HS-27A (cell line): ENCODE measurements around the gene TM9SF2.
"Not testable (repeated sequence)": the region's sequence is repeated elsewhere in the genome, so short reads cannot be mapped to it uniquely, and the experiment has no call there.

Experiments used
- DNase-seq: peaks from one replicate; pipeline ENCODE4 v3.0.0-alpha.2; 2012; ENCODE audit warnings: low read depth, missing footprints

TM9SF2 gene

DNA sequence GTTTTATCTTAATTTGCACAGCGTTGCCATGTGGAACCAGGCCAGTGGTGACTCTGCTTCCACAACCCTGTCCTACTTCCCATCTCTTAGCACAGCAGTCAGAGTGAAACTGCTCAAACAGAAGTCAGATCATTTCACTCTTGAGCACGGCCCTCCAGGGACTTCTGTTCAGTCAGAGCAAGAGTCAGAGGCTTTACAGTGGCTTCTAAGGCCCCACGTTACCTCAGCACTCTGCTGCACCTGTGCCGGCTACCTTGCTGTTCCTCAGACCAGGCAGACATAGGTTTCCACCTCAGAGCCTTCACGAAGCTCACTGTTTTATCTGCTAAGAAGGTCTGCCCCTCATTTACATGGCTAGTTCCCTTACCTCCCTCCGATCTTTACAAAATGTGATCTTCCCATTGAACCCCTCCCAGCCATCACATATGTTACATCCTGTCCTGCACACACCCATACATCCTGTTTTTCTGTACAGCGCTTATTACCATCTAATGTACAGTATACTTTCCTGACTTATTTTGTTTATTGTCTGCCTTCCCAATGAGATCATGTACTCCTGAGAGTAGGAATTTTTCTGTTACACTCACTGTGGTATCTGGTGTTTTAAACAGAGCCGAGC lies 41.6 kb downstream of the TM9SF2 start:
- DNase-seq: no peak

- DNase-seq: no peak
Observed at GRCh38 chr13:99545361-99545760, 44.1 kb downstream of the TM9SF2 start.

- DNase-seq: no peak
Observed at GRCh38 chr13:99545979-99546378, 44.7 kb downstream of the TM9SF2 start.

DNA sequence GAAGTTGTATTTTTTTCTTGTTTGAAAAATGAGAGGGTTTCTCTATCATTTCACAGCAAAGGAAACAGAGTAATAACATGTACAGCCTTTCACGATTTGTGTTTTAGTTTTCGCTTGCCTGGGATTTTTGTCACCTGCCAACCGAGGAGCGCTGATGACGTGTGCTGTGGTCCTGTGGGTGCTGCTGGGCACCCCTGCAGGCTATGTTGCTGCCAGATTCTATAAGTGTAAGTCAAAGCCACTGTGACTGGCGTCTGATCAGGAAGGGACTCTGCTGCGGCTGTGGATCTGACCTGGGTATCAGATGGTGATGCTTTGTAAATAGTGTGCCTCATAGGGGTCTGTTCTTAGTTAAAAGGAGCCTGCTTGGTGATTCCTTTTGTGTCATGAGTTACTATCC lies 45.6 kb downstream of the TM9SF2 start:
- DNase-seq: no peak

DNA sequence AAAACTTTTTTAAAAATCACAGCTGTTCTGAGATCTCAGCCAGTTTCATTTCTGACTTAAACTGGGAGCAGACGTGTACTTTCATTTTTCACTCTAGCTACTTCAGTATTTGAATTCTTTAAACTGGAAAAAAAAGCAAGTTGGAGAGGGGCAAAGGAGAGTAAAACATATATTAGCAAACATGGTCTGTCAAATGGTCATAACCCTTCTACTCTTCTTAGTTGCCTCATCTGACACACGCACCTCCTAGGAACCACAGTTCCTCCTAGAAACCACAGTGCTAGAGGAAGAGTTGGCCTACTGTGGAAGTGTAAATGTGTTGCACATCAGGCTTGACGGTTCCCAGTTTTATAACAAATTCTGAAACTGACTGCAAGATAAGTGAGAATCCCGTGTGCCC lies 47.2 kb downstream of the TM9SF2 start:
- DNase-seq: no peak

GRCh38 chr13:99553033-99553432 lies 51.8 kb downstream of the TM9SF2 start:
- DNase-seq: no peak

DNA sequence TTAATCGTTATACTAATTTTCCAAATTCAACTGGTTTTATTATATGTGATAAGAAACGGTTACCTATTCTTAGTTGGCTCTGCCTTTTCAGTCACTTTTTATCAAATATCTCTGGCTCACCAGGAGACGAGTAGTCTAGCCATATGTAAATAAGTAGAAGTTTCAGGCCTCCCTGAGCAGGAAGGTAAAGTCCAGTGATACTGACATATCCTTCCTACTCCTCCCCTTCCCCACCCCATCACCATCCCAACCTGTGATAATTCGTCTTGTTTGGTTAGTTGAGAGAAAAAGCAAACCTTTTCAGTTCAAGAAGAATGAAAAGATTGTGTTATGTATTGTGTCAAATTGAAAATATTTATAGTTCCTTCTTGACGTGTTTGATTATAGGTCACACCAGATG lies 53.9 kb downstream of the TM9SF2 start:
- DNase-seq: no peak

DNA sequence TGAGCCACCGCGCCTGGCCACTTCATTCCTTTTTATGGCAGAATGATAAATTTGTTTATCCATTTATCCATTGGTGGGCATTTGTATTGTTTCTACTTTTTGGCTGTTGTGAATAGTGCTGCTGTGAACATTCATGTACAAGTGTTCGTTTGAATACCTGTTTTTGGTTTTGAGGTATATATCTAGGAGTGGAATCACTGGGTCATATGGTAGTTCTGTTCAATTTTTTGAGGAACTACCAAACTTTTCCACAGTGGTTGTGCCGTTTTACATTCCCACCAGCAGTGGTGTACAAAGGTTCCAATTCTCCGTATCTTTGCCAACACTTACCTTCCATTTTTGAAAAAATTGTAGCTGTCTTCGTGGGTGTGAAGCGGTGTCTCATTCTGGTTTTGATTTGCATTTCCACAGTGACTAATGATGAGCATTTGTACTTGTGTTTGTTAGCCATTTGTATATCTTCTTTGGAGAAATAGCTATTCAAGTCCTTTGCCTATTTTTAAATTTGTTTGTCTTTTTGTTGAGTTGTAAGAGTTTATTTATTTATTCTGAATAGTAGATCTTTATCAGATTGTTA lies 55.7 kb downstream of the TM9SF2 start:
- DNase-seq: no peak

DNA sequence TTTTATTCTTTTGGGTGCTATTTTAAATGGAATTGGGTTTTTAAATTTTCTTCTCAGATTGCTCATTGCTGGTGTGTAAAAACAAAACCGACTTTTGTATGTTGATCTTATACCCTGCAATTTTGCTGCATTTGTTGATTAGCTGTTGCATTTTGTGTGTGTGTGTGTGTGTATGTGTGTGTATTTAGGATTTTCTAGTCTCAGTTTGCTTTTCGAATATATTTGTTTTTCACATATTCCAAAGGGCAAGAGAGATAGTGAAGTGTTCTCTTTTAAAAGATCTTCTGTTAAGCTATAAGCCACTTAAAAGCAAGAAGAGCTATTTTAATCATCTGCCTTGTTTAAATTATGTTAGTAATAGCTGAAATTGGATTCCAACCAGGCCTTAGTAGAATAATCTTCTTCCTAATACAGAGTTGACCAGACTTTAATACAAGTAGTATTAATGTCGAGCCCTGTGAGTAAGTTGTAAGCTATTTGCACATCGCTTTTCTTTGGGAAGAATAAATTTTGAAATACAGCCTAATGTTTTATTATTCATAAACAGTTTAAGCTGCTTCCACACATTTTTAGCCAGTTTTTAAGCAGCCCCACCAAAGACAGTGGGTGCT lies 57.4 kb downstream of the TM9SF2 start:
- no peak for DNase-seq

DNA sequence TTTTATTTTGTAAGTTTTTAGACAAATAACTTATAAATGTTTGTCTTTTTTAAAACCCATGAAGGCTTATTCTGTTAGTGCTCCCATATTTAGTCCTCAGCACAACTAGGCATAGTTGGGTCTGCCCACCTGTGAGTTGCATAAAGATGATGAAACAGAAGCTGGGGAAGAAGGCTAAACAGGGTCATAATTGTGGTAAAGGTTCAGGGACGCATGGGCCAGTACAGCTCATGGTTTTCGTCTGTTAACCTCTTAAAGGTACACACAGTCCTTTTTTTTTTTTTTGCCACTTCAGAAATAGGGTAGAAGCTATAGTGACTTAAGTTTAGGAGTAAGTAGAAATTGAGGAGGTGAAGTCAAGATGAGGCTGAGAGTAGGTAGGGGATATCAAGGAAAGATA lies 58.3 kb downstream of the TM9SF2 start:
- no peak for DNase-seq

DNA sequence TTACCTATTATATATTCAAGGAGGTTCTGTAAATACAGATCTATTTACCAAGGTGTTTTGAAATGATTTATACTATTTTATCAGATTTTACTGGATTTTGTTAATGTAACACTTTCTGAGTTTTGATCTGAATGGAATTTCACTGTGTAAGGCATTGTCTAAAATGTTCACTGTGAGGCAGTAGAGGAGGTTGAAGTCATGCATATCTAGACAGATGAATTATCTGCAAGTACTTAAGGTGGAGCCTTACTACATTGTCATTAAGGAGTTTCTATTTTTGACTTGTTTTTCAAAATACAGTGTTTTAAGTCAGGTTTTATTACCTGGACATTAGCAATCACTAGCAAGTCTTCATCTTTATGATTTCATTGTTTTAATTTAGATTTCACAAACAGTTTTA lies 62.1 kb downstream of the TM9SF2 start:
- no peak for DNase-seq

GRCh38 chr13:99564386-99564785 lies 63.1 kb downstream of the TM9SF2 start:
- DNase-seq: no peak

GRCh38 chr13:99565478-99566124 lies 64.3 kb downstream of the TM9SF2 start:
- DNase-seq: no peak

DNA sequence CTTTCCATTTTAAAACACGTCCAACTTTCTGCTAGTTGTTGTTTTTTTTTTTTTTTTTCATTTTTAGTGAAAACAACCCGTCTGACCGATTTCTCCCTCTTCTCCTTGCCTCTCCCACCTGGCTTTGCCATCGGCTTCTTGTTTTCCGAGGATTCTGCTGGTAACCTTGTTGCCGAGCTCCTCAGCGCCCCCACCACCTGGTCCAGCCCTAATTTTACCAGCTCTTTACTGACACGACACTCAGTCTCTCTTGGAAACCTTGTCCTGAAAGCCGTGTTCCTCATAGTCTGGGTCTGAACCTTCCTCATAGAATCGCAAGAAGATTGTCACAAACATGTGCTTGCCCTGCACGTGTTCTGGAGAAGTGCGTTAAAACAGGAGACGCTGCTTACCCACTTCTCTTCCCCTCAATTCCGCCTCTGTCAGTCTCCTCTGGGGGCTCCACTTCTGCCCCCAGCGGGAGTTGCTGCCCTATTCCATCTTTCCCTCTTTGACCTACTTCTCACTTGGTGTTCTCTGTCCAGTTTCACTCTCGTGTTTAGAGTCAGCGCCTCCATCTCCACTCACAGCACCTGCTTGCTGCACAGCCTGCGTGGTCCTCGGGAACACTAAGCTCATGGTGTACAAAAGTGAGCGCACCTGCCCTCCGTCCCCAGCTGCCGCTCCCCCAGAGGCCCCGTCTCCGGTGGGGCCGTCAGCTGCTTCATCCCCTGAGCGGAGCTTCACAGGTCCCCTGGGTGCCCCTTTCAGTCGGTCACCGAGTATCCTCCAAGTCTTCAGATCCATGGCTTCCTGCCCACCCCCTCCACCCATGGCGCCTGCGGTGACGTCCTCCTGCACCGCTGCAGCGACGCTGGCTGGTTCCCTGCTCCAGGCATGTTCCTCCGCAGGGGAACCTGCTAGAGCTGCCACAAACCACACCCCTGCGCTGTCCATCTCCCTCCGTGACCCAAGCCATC lies 65.1 kb downstream of the TM9SF2 start:
- DNase-seq: no peak

DNA sequence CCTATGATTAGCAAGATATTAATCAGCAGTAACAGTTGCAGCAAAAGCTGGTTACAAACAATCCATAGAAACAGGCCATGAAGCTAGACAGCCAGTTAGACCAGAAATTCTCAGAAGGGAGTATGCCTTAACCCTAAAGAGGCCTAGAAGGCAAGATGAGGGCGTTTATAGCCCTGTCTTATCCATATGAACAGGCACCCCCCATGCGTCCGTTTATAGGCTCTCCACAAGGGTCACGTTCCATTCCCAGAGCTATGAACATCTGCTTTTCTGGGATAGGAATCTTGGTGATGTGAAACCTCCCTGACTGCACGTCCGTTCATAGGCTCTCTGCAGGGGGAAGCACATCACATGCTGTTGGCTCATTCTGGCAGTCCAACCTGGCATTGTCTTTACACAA lies 67.6 kb downstream of the TM9SF2 start:
- DNase-seq: not testable (repeated sequence)

GRCh38 chr13:99572131-99572530 lies 70.9 kb downstream of the TM9SF2 start:
- DNase-seq: no peak

DNA sequence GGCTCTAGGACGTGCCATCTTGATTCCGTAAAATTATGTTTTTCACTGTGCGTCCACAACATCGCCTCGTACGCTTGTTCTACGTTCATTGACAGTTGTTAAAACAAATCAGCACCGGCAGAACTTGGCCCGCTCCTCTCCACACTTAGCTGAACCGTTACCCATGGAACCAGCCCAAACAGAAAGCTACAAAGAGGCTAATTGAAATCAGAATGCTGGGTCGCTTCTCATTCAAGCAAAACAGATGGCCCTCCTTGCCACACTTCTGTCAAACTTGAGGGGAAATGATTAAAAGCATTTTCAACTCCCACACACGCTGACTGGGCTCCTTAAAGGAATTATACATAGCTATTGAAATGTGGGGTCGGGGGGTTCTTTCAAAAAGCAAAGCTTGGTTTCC lies 71.6 kb downstream of the TM9SF2 start:
- no peak for DNase-seq

DNA sequence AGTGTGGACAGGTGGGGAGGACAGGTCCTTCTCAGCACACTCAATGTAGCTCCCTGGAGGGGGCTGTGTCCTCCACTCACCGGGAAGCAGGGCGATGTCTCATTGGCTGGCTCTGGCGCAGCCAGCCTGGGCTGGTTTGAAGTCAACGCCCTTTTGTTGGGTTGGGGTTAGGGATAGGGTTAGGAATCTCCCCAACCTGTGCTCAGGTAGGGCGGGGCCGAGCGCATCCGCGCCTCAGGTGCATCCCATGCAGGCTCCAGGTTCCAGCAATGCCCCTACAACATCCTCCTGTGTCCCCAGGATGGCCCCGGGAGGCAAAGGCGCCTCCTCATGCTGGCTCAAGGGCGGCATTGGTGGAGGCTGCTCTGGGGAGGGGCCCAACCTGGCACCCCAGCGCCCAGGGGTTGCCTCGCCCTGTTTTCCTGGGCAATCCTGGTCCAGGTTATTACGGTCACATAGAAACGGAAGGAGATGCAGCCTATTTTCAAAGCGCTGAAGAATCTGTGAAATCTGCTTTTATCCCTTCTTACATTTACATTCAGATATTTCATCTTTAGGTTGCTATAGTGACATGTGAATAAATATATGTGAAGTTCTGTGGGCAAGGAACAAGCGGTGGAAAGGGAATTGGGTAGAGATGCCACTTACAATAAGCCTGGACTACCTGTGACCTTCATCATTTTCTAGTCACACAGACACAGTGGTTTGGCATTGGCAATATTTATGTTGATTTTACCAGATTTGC lies 74.3 kb downstream of the TM9SF2 start:
- no peak for DNase-seq

- DNase-seq: no peak
Observed at GRCh38 chr13:99577934-99578917, 77.0 kb downstream of the TM9SF2 start.
